Astrocyte of the cerebellum (primary cell): Measurements from ENCODE around the gene ABCA1.
"Not testable (repeated sequence)": the region's sequence is repeated elsewhere in the genome, so short reads cannot be mapped to it uniquely, and the experiment has no call there.

ENCODE experiments used
- DNase-seq: peaks from one replicate; pipeline ENCODE4 v3.0.0-alpha.2; 2011; ENCODE audit warnings: low read depth
- H3K4me3 ChIP-seq: 2 replicates; pipeline ENCODE4 v1.5.1; 2011; ENCODE audit warnings: mild to moderate bottlenecking, low read depth, low read length, moderate library complexity
- in situ Hi-C: cut with HindIII; loops from 2 replicates; pipeline ENCODE4 v1.10.0; 2017; ENCODE audit warnings: low sequenced_read_pairs
- TF ChIP-seq, protein P1 (sequence below): IDR thresholded peaks from 2 replicates; pipeline ENCODE4 v1.5.1; 2012; ENCODE audit warnings: low read length, low read depth, moderate library complexity, mild to moderate bottlenecking; ENCODE audit errors: missing control alignments

ABCA1 gene

DNA sequence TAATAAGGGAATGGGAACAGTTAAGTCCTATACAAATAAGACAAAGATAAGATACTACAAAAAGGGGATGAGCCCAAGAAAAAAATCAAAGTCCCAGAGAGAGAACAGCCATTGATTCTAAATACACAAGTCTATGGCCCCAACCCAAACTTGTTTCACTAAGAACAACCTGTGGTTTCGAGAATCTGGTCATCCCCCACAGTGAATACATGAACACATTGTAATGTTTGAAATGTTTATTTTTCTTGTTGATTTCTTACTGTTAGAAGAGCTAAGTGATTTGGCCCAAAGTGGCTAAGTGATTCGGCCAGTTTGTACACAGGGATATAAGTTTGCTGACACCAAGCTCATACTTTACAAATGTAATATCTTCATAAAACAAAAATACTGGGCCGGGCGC lies 3.3 kb upstream of the ABCA1 start:
- no peak overlapping the region for H3K4me3 ChIP-seq
- TF ChIP-seq, protein P1, sequence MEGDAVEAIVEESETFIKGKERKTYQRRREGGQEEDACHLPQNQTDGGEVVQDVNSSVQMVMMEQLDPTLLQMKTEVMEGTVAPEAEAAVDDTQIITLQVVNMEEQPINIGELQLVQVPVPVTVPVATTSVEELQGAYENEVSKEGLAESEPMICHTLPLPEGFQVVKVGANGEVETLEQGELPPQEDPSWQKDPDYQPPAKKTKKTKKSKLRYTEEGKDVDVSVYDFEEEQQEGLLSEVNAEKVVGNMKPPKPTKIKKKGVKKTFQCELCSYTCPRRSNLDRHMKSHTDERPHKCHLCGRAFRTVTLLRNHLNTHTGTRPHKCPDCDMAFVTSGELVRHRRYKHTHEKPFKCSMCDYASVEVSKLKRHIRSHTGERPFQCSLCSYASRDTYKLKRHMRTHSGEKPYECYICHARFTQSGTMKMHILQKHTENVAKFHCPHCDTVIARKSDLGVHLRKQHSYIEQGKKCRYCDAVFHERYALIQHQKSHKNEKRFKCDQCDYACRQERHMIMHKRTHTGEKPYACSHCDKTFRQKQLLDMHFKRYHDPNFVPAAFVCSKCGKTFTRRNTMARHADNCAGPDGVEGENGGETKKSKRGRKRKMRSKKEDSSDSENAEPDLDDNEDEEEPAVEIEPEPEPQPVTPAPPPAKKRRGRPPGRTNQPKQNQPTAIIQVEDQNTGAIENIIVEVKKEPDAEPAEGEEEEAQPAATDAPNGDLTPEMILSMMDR, result no peak
- no peak for DNase-seq
- in situ Hi-C loops, result loop anchor here (5.0 kb wide), 1 partner anchor 69 kb away; no protein-coding TSS in a partner anchor

DNA sequence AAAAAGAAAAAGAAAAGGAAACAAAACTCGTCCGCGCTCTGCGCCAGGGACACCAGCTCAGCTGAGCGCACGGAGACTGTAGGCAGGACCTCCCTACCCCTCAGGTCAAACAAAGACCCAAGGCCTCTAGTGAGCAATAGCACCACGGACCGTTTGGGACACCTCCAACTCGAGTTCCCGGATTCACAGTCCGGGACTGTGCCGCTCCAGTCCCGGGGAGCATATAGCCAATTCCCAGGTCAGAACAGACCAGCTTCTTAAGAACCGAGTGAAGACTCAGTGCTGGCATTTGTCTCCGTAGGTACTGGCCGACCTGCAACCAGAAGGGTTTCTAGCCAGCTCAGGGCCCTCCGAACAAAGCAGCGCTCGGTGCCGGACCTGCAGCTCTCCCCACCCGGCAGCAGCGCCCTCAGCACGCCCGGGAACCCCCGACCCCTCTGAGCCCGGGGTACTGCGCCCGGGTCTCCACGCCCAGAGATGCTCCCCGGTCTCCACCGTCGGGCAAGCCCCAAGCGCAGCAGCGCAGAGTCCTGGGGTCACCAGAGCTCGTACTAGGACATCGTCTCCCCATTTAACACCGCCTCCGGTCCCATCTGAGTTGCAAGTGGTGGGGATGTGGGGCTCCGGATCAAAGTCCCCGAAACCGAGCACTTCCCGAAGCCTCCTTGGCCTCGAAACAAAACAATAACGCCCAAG lies 591 bp downstream of the ABCA1 start:
- DNase-seq, result no peak
- peak overlapping the region; percentile 82 for H3K4me3 ChIP-seq
- in situ Hi-C loops, result no loop called here
- TF ChIP-seq, protein P1, result no peak

DNA sequence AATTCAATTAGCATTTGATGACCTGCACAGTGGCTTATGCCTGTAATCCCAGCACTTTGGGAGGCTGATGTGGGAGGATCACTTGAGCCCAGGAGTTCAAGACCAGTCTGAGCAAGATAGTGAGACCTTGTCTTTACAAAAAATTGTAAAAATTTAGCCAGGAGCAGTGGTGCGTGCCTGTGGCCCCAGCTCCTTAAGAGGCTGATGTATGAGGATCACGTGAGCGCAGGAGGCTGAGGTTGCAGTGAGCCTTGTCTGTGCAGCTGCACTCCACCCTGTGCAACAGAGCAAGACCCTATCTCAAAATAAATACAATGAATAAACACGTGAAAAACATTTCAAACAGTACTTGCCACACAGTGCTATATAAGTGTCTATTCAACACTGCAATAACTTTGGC lies 4.2 kb downstream of the ABCA1 start:
- in situ Hi-C loops, result no loop called here
- DNase-seq, result no peak
- no peak overlapping the region for H3K4me3 ChIP-seq
- TF ChIP-seq, protein P1, result no peak

DNA sequence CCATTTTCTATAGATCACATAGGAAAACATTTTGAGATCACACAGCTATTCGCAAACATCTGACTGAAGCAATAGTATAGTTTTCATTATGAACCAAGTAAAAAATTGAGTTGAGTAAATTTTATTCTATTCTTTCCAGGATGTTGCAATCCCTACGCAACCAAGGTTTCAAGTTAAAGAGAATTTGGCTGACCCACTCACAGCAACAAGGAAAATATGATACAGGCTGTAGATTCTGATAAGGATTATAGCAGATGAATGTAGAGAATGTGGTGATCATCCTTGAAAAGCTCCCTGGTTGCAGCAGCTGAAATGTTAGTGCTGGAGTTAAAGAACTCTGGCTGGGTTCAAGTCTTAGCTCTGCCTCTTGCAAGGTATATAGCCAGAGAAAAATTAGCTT lies 4.7 kb downstream of the ABCA1 start:
- H3K4me3 ChIP-seq, result no peak overlapping the region
- TF ChIP-seq, protein P1, result no peak
- no peak for DNase-seq
- in situ Hi-C loops, result no loop called here

DNA sequence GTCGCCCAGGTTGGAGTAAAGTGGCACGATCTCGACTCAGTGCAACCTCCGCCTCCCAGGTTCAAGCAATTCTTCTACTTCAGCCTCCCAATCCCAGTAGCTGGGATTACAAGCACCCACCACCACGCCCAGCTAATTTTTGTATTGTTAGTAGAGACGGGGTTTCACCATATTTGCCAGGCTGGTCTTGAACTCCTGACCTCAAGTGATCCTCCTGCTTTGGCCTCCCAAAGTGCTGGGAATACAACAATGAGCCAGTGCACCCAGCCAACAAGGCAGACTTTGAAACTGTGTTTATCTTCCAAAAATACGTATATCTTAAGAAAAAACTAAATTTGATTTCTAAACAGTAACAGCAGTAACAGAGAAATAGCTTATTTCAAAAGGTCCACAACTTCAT lies 5.2 kb downstream of the ABCA1 start:
- in situ Hi-C loops, DNase-seq, H3K4me3 ChIP-seq: not testable (repeated sequence)

DNA sequence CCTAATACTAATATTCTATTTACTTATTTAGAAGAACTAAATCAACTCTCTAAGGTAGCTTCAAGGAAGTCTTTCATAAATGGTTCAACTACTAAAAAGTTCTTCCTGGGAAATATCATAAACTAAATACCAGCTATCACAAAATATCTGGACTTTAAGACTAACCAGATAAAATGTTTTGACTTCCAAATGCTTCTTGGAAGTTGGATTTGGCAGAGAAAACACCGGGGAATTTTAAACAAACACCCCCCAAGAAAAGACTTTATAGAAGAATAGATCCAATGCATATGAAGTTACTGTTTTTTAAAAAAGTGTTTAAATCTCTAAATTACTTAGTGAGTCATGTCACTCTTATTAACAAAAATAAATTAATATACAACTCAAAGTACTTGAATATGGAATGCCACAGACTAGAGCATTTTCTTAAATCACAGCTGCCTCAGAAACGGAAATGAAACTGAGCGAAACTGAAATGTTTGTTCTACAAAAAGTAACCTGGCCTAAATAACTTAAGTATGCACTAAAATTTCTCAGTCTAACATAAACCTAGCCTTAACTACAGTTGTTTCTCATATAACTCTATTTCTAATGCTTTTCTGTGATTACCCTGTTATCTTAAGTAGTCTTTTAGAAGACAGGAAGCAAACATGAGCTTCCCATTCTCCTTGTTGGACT lies 6.8 kb downstream of the ABCA1 start:
- in situ Hi-C loops, result no loop called here
- no peak for DNase-seq
- TF ChIP-seq, protein P1, result no peak
- no peak overlapping the region for H3K4me3 ChIP-seq

DNA sequence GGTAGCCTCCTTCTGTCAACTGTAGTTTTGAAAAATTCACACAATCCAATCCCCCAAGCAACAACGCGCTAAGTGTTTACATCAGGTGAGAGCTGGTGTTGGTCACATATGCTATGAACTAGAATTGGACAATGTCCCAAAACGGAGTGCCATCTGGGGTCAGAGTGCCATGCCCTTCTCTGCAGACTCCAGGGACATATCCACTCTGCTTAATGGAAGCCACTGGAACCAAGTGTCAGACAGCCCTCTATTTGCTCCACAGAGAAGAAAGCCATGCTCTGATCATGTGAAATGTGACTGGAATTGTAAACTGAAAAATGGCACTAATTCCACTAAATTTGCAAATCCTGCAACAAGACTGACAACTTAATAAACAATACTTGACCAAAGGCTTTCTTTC lies 12.2 kb downstream of the ABCA1 start:
- DNase-seq, result no peak
- TF ChIP-seq, protein P1, result no peak
- H3K4me3 ChIP-seq, result no peak overlapping the region
- in situ Hi-C loops, result no loop called here
